ENCODE results near the gene DHRSX. TPM values are rescaled to one million over a fixed set of nuclear protein-coding genes. Genes with fewer than 3 reads are reported as not detected.
"Not testable (repeated sequence)": the region's sequence is repeated elsewhere in the genome, so short reads cannot be mapped to it uniquely, and the experiment has no call there.

The DHRSX gene
- total RNA-seq, 6 donors from 2014 or later = 18.2 to 34.8 (median 21.2) TPM

- H3K4me1 ChIP-seq = no peaks in the 10 kb centered on the region
- TF ChIP-seq EP300 (IDR thresholded peaks at IDR 0.05) = no peak
- no peak for TF ChIP-seq POLR2A (IDR thresholded peaks at IDR 0.05)
- no peak for TF ChIP-seq POLR2AphosphoS5 (IDR thresholded peaks at IDR 0.05)
- no peak for TF ChIP-seq CTCF (IDR thresholded peaks at IDR 0.05)
- ATAC-seq (ENCODE audit: low FRiP score in 2 of 2) (no peak), DNase-seq (no peak)
- no peak overlapping the region for H3K4me3 ChIP-seq
- H3K27ac ChIP-seq = no peak overlapping the region
- no peaks in the 10 kb centered on the region for H3K9me3 ChIP-seq
- 88 to 97% methylated on average over 8 of the region's 8 CpGs for whole genome bisulfite sequencing, 2 donors
- H3K27me3 ChIP-seq = no peaks in the 10 kb centered on the region
- H3K36me3 ChIP-seq = peaks cover 3 to 25% (median 16%) of the 10 kb centered on the region in 4 donors
These were observed 232.9 kb downstream of the DHRSX start for GRCh38 chrX:2267890-2268289.

GRCh38 chrX:2266445-2267349, 234.1 kb downstream of the DHRSX start:
- Histone ChIP-seq H3K27ac (no peak overlapping the region), H3K4me3 (no peak overlapping the region), H3K9me3 (no peaks in the 10 kb centered on the region), H3K4me1 (no peaks in the 10 kb centered on the region), H3K27me3 (no peaks in the 10 kb centered on the region), H3K36me3 (peaks cover 3 to 25% (median 16%) of the 10 kb centered on the region in 4 donors)
- ATAC-seq (ENCODE audit: low FRiP score in 2 of 2) = no peak
- 94 to 97% methylated on average over 18 to 26 of the region's 26 CpGs for WGBS, 2 donors
- TF ChIP-seq POLR2AphosphoS5 (IDR thresholded peaks at IDR 0.05) (no peak), POLR2A (IDR thresholded peaks at IDR 0.05) (no peak), EP300 (IDR thresholded peaks at IDR 0.05) (no peak), CTCF (IDR thresholded peaks at IDR 0.05) (no peak)
- peak in 1 of 2 donors; percentile 50 for DNase-seq

- H3K4me1 ChIP-seq; DNase-seq; H3K27me3 ChIP-seq; H3K27ac ChIP-seq; ATAC-seq (ENCODE audit: low FRiP score in 2 of 2); H3K9me3 ChIP-seq; H3K4me3 ChIP-seq: not testable (repeated sequence)
- H3K36me3 ChIP-seq = peaks cover 3 to 25% (median 16%) of the 10 kb centered on the region in 4 donors
- 93 to 95% methylated on average over 3 to 18 of the region's 23 CpGs for WGBS, 2 donors
These were observed 234.9 kb downstream of the DHRSX start for GRCh38 chrX:2265658-2266444.

GRCh38 chrX:2264179-2265030, 236.4 kb downstream of the DHRSX start:
- no peak overlapping the region for H3K27ac ChIP-seq
- H3K36me3 ChIP-seq = peaks cover 3 to 25% (median 16%) of the 10 kb centered on the region in 4 donors
- DNase-seq (peak in 1 of 2 donors; percentile 47), ATAC-seq (ENCODE audit: low FRiP score in 2 of 2) (no peak)
- no peak overlapping the region for H3K4me3 ChIP-seq
- TF ChIP-seq EP300 (IDR thresholded peaks at IDR 0.05) (no peak), POLR2AphosphoS5 (IDR thresholded peaks at IDR 0.05) (no peak), CTCF (IDR thresholded peaks at IDR 0.05) (no peak), POLR2A (IDR thresholded peaks at IDR 0.05) (no peak)
- H3K9me3 ChIP-seq = no peaks in the 10 kb centered on the region
- H3K4me1 ChIP-seq = no peaks in the 10 kb centered on the region
- no peaks in the 10 kb centered on the region for H3K27me3 ChIP-seq
- 87 to 91% methylated on average over 4 to 14 of the region's 17 CpGs for WGBS, 2 donors

Data from upper lobe of left lung (tissue), 6 donors.